NAMALWA (cell line): Measurements from ENCODE around the gene RFC5.
A peak's percentile ranks its signal among the peaks of the same experiment; 100 is the strongest.
"Not testable (repeated sequence)": the region's sequence is repeated elsewhere in the genome, so short reads cannot be mapped to it uniquely, and the experiment has no call there.

Source experiments
- DNase-seq: peaks from one replicate; pipeline ENCODE4 v3.0.0-alpha.2; 2015; ENCODE audit warnings: low spot score

Gene RFC5

GRCh38 chr12:118015306-118015705 is 1.2 kb upstream of the RFC5 start:
- no peak for DNase-seq

GRCh38 chr12:118015944-118016343 is 559 bp upstream of the RFC5 start:
- no peak for DNase-seq

- DNase-seq: no peak
Observed at GRCh38 chr12:118017926-118018325, 1.4 kb downstream of the RFC5 start.

- no peak for DNase-seq
Observed at GRCh38 chr12:118020036-118020435, 3.5 kb downstream of the RFC5 start.

- not testable (repeated sequence) for DNase-seq
Observed at GRCh38 chr12:118022097-118022727, 5.7 kb downstream of the RFC5 start.

GRCh38 chr12:118022728-118023109 is 6.2 kb downstream of the RFC5 start:
- DNase-seq: no peak

GRCh38 chr12:118023301-118023860 is 6.9 kb downstream of the RFC5 start:
- DNase-seq: no peak

GRCh38 chr12:118025168-118025567 is 8.7 kb downstream of the RFC5 start:
- DNase-seq: no peak

- DNase-seq: no peak
Observed at GRCh38 chr12:118029166-118029565, 12.7 kb downstream of the RFC5 start.

GRCh38 chr12:118032188-118032587 is 15.7 kb downstream of the RFC5 start:
- no peak for DNase-seq

- no peak for DNase-seq
Observed at GRCh38 chr12:118033323-118033722, 16.8 kb downstream of the RFC5 start.

GRCh38 chr12:118033902-118034301 is 17.4 kb downstream of the RFC5 start:
- DNase-seq: no peak

GRCh38 chr12:118034429-118035189 is 18.1 kb downstream of the RFC5 start:
- DNase-seq: peak; percentile 14

- peak; percentile 25 for DNase-seq
Observed at GRCh38 chr12:118035190-118036041, 18.9 kb downstream of the RFC5 start.

- no peak for DNase-seq
Observed at GRCh38 chr12:118036672-118037411, 20.3 kb downstream of the RFC5 start.

GRCh38 chr12:118038137-118038536 is 21.6 kb downstream of the RFC5 start:
- DNase-seq: no peak

GRCh38 chr12:118042091-118042490 is 25.6 kb downstream of the RFC5 start:
- DNase-seq: no peak

- no peak for DNase-seq
Observed at GRCh38 chr12:118044075-118044474, 27.6 kb downstream of the RFC5 start.

GRCh38 chr12:118044577-118044976 is 28.1 kb downstream of the RFC5 start:
- no peak for DNase-seq

GRCh38 chr12:118046430-118046829 is 29.9 kb downstream of the RFC5 start:
- DNase-seq: no peak

GRCh38 chr12:118050972-118051910 is 34.7 kb downstream of the RFC5 start:
- no peak for DNase-seq
